Measurements from ENCODE around the gene RHOU. TPM values are rescaled to one million over a fixed set of nuclear protein-coding genes. Genes with fewer than 3 reads are reported as not detected.

The RHOU gene
- total RNA-seq = 11.9 and 14.8 TPM in 2 replicates

DNA sequence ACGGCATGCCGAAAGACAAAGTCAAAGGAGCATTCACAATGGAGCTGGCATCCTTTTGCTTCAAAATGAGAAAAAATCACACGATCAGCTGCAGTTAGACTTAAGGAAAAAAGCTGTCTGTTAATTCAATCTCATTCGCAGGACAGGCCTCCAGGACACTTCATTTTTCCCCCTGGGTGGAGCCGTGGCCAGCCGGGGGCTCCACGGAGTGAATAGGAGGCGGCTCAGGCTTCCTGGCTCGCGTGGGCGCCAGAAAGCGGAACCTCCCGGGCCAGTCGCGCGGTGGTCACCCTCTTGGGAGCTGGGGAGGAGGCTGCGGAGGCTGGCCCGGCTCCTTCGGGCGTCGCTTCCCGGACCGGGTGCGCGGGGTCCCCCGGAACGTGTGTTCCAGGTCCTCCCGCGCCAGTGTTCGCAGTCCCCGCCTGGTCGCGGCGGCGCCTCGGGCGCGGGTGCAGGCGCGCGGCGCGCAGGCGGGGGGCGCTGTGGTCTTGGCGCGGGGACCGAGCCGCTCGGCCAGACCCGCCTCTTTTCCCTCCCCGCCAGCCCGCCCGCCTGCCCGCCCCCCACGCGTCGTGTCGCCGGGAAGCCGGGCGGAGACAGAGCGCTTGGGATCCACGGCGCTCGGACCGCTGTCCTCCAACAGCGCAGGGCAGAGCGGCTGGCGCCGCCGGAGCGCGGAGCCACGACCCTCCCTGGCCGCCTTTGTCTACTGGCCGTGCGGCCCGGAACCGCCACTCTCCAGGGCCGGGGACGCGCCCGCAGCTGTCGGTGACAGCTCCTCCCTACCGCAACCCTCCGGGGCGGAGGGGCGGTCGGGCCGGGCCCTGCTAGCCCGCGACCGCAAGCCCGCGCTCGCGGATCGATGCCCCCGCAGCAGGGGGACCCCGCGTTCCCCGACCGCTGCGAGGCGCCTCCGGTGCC, at the start of gene RHOU:
Gene RHOU, plus strand, starts transcription at position 599 of the 921 bp plus-strand sequence. Its CDS starts 264 bp downstream, at position 863.

Other genes starting within 250 kb of the RHOU start
- 61.4 and 64.3 TPM in 2 replicates for gene RNF187, start 248.1 kb upstream of the RHOU start, total RNA-seq